HCT116 (cell line): ENCODE results near the gene TRIM38.

Experiments used
- ATF3 ChIP-seq: IDR thresholded peaks from 2 replicates; pipeline ENCODE4 v1.6.1; 2012
- CEBPB ChIP-seq: IDR thresholded peaks from 2 replicates; pipeline ENCODE4 v1.6.1; 2012; ENCODE audit warnings: low read depth
- CTCF ChIP-seq, 3 experiments: fragments of 200-600 bp in 1 of 3; sonication (generic) in 1 of 3; IDR thresholded peaks in 2 of 3; conservative IDR thresholded peaks in 1 of 3; 2 replicates each; pipeline ENCODE4 v1.5.1; 2012 to 2017; ENCODE audit warnings: low read depth in 2 of 3, low read length in 2 of 3, antibody characterized with exemption in 1 of 3, borderline replicate concordance in 1 of 3, control low read depth in 1 of 3, mild to moderate bottlenecking in 1 of 3, mixed read lengths in 1 of 3, mixed run types in 1 of 3, moderate library complexity in 1 of 3; ENCODE audit not compliant: insufficient read depth in 1 of 3
- EGR1 ChIP-seq: IDR thresholded peaks from 2 replicates; pipeline ENCODE4 v1.6.1; 2012; ENCODE audit warnings: low read depth
- EZH2 ChIP-seq: fragments of 200-600 bp; sonication (generic); IDR thresholded peaks from 2 replicates; pipeline ENCODE4 v1.6.1; 2017; ENCODE audit warnings: antibody characterized with exemption, mixed run types
- EZH2phosphoT487 ChIP-seq: fragments of 200-600 bp; IDR thresholded peaks from 2 replicates; pipeline ENCODE4 v1.6.1; 2018; ENCODE audit warnings: antibody characterized with exemption, borderline replicate concordance
- FOSL1 ChIP-seq: IDR thresholded peaks from 2 replicates; pipeline ENCODE4 v1.6.1; 2012; ENCODE audit warnings: low read depth
- POLR2A ChIP-seq: IDR thresholded peaks from 2 replicates; pipeline ENCODE4 v1.7.0; 2011; ENCODE audit warnings: borderline replicate concordance; ENCODE audit not compliant: insufficient read depth, insufficient read length; ENCODE audit errors: extremely low read depth
- POLR2AphosphoS5 ChIP-seq: IDR thresholded peaks from 2 replicates; pipeline ENCODE4 v1.6.1; 2011; ENCODE audit warnings: mild to moderate bottlenecking, low read depth, low read length, moderate library complexity
- RAD21 ChIP-seq: IDR thresholded peaks from 2 replicates; pipeline ENCODE4 v1.6.1; 2012; ENCODE audit warnings: low read depth, mild to moderate bottlenecking
- REST ChIP-seq: IDR thresholded peaks from 2 replicates; pipeline ENCODE4 v1.6.1; 2012; ENCODE audit warnings: low read depth
- SRF ChIP-seq: IDR thresholded peaks from 2 replicates; pipeline ENCODE4 v1.6.1; 2012; ENCODE audit warnings: low read depth
- YY1 ChIP-seq: IDR thresholded peaks from 2 replicates; pipeline ENCODE4 v1.6.1; 2011; ENCODE audit warnings: low read length, low read depth, moderate library complexity, mild to moderate bottlenecking; ENCODE audit not compliant: insufficient replicate concordance; ENCODE audit errors: extremely low read depth
- ZFX ChIP-seq: fragments of 450-650 bp; IDR thresholded peaks from 2 replicates; pipeline ENCODE4 v1.6.1; 2017

GRCh38 chr6:25972128-25972527, 9.5 kb downstream of the TRIM38 start:
- TF ChIP-seq CTCF (IDR thresholded peaks at IDR 0.05 in 2 of 3, conservative IDR thresholded peaks at IDR 0.05 in 1 of 3; ENCODE audit: borderline replicate concordance in 1 of 3, insufficient read depth in 1 of 3, low read depth in 2 of 3, low read length in 2 of 3) (no peak), REST (no peak), RAD21 (no peak), POLR2A (no peak), ZFX (no peak), YY1 (no peak), POLR2AphosphoS5 (no peak), EZH2phosphoT487 (no peak), CEBPB (no peak), EGR1 (no peak), EZH2 (no peak), ATF3 (no peak), FOSL1 (no peak), SRF (no peak)
